ENCODE results near the gene FER. TPM values are rescaled to one million over a fixed set of nuclear protein-coding genes. Genes with fewer than 3 reads are reported as not detected.

The FER gene
- total RNA-seq, 1 experiment from 2014 or later = 18.0 TPM

GRCh38 chr5:109053995-109054417 is 306.3 kb downstream of the FER start:
- H3K4me2 ChIP-seq (ENCODE audit: insufficient read depth, insufficient read length, low read length) = no peak overlapping the region
- H3K27ac ChIP-seq (ENCODE audit: insufficient read length, low read depth, low read length) = no peak overlapping the region
- H3K79me2 ChIP-seq (ENCODE audit: insufficient read depth, low read length) = no peaks in the 10 kb centered on the region
- DNase-seq = no peak
- Mint-ChIP-seq H3K4me1 (peaks cover 3 to 4% of the 10 kb centered on the region in 2 experiments; a peak in 2 of 4 replicates), H3K27me3 (ENCODE audit: low read depth) (no peaks in the 10 kb centered on the region), H3K4me3 (no peak overlapping the region), H3K27ac (no peak overlapping the region), H3K9me3 (no peaks in the 10 kb centered on the region), H3K36me3 (ENCODE audit: insufficient read depth in 1 of 3, low read depth in 3 of 3) (peaks cover 0 to 6% (median 4%) of the 10 kb centered on the region in 3 experiments; a peak in 1 of 7 replicates)
- H2BK20ac ChIP-seq (ENCODE audit: low read depth, low read length, poor library complexity, severe bottlenecking) = no peak overlapping the region
- no CpG with 5 or more reads among the region's 4 CpGs for WGBS (ENCODE audit: extremely low coverage, insufficient read length, low lambda C conversion rate)
- H3K4ac ChIP-seq (ENCODE audit: low read depth, low read length) = no peak overlapping the region
- H2AK5ac ChIP-seq (ENCODE audit: insufficient read length, low read length) = no peak overlapping the region
- no peak overlapping the region for H2BK12ac ChIP-seq (ENCODE audit: insufficient read length, low read depth, low read length)
- H3K9me3 ChIP-seq (ENCODE audit: control insufficient read depth, low read depth, low read length) = no peaks in the 10 kb centered on the region
- no peak overlapping the region for H3K18ac ChIP-seq (ENCODE audit: insufficient read length, low read depth, low read length)
- no peak for TF ChIP-seq CTCF (conservative IDR thresholded peaks at IDR 0.05)
- H2BK120ac ChIP-seq (ENCODE audit: low read depth, low read length, poor library complexity, severe bottlenecking) = no peak overlapping the region
- no peak overlapping the region for H4K91ac ChIP-seq (ENCODE audit: insufficient read length, low read depth, low read length)
- no peaks in the 10 kb centered on the region for H3K23me2 ChIP-seq (ENCODE audit: insufficient read length, low read depth, low read length, poor library complexity, severe bottlenecking)
- H3T11ph ChIP-seq (ENCODE audit: low read length) = no peak overlapping the region
- H4K8ac ChIP-seq (replicated peaks; ENCODE audit: insufficient read length, low read depth, low read length) = no peak overlapping the region
- no peak overlapping the region for H2BK15ac ChIP-seq (ENCODE audit: low read depth, low read length)
- no peak overlapping the region for H2AFZ ChIP-seq (ENCODE audit: low read length)
- H3K9ac ChIP-seq (ENCODE audit: extremely low read depth, insufficient read length, low read length) = no peak overlapping the region
- no peak overlapping the region for H4K5ac ChIP-seq (ENCODE audit: insufficient read length, low read depth, low read length)
- no peak overlapping the region for H2BK5ac ChIP-seq (ENCODE audit: insufficient read length, low read length)
- H3K4me1 ChIP-seq (ENCODE audit: insufficient read depth, low read length) = no peaks in the 10 kb centered on the region
- H3K56ac ChIP-seq (ENCODE audit: insufficient read length, low read depth, low read length) = no peak overlapping the region
- no peak overlapping the region for H3K14ac ChIP-seq (ENCODE audit: insufficient read depth, low read length)
- H3K79me1 ChIP-seq (ENCODE audit: insufficient read depth, low read depth, low read length, poor library complexity, severe bottlenecking) = no peaks in the 10 kb centered on the region
- no peaks in the 10 kb centered on the region for H3K27me3 ChIP-seq (ENCODE audit: insufficient read depth, low read length)
- no peak overlapping the region for H3K23ac ChIP-seq (ENCODE audit: insufficient read length, low read depth, low read length)
- no peaks in the 10 kb centered on the region for H4K20me1 ChIP-seq (ENCODE audit: control insufficient read depth, insufficient read depth, insufficient read length)
